Measurements from ENCODE around the gene GSTCD.
"Not testable (repeated sequence)": the region's sequence is repeated elsewhere in the genome, so short reads cannot be mapped to it uniquely, and the experiment has no call there.

Gene GSTCD

GRCh38 chr4:105708181-105709080 lies at the start of gene GSTCD, which contains the start of gene INTS12:
TSS of gene GSTCD (plus strand) at chr4:105708784. CDS start at chr4:105717614, 8,830 bp downstream.
TSS of gene INTS12 (minus strand) at chr4:105708689. CDS start at chr4:105700005, 8,684 bp downstream.
- peak; percentile 95 for DNase-seq (ENCODE audit: low spot score)

- DNase-seq (ENCODE audit: low spot score): no peak
Observed at GRCh38 chr4:105659190-105659589, 49.4 kb upstream of the GSTCD start.

- DNase-seq (ENCODE audit: low spot score): no peak
Observed at GRCh38 chr4:105661028-105661427, 47.6 kb upstream of the GSTCD start.

GRCh38 chr4:105662935-105663675 lies 45.5 kb upstream of the GSTCD start:
- no peak for DNase-seq (ENCODE audit: low spot score)

GRCh38 chr4:105666693-105667092 lies 41.9 kb upstream of the GSTCD start:
- peak; percentile 15 for DNase-seq (ENCODE audit: low spot score)

GRCh38 chr4:105670684-105671083 lies 37.9 kb upstream of the GSTCD start:
- DNase-seq (ENCODE audit: low spot score): no peak

- DNase-seq (ENCODE audit: low spot score): no peak
Observed at GRCh38 chr4:105671301-105671700, 37.3 kb upstream of the GSTCD start.

GRCh38 chr4:105674011-105674410 lies 34.6 kb upstream of the GSTCD start:
- DNase-seq (ENCODE audit: low spot score): no peak

GRCh38 chr4:105677709-105678108 lies 30.9 kb upstream of the GSTCD start:
- no peak for DNase-seq (ENCODE audit: low spot score)

GRCh38 chr4:105679186-105679585 lies 29.4 kb upstream of the GSTCD start:
- DNase-seq (ENCODE audit: low spot score): no peak

GRCh38 chr4:105683038-105683437 lies 25.5 kb upstream of the GSTCD start:
- DNase-seq (ENCODE audit: low spot score): no peak

- no peak for DNase-seq (ENCODE audit: low spot score)
Observed at GRCh38 chr4:105686571-105686970, 22.0 kb upstream of the GSTCD start.

- DNase-seq (ENCODE audit: low spot score): not testable (repeated sequence)
Observed at GRCh38 chr4:105694812-105695211, 13.8 kb upstream of the GSTCD start.

GRCh38 chr4:105695832-105696231 lies 12.8 kb upstream of the GSTCD start:
- not testable (repeated sequence) for DNase-seq (ENCODE audit: low spot score)

GRCh38 chr4:105698607-105699006 lies 10.0 kb upstream of the GSTCD start:
- no peak for DNase-seq (ENCODE audit: low spot score)

GRCh38 chr4:105707782-105708180 lies 803 bp upstream of the GSTCD start:
- DNase-seq (ENCODE audit: low spot score): no peak

- peak; percentile 8 for DNase-seq (ENCODE audit: low spot score)
Observed at GRCh38 chr4:105709081-105709450, 482 bp downstream of the GSTCD start.

- no peak for DNase-seq (ENCODE audit: low spot score)
Observed at GRCh38 chr4:105710012-105710600, 1.5 kb downstream of the GSTCD start.

GRCh38 chr4:105710678-105711077 lies 2.1 kb downstream of the GSTCD start:
- no peak for DNase-seq (ENCODE audit: low spot score)

GRCh38 chr4:105712766-105713165 lies 4.2 kb downstream of the GSTCD start:
- no peak for DNase-seq (ENCODE audit: low spot score)

GRCh38 chr4:105714071-105714521 lies 5.5 kb downstream of the GSTCD start:
- no peak for DNase-seq (ENCODE audit: low spot score)

- no peak for DNase-seq (ENCODE audit: low spot score)
Observed at GRCh38 chr4:105714932-105715331, 6.3 kb downstream of the GSTCD start.
